Muscle layer of colon (tissue), 2 donors: ENCODE results near the gene RAD21L1.

Experiments
- H3K27ac ChIP-seq: one replicate; pipeline ENCODE4 v1.7.0; 2013; ENCODE audit warnings: low read depth, mild to moderate bottlenecking, low read length, moderate library complexity
- H3K27me3 ChIP-seq, 2 donors: one replicate each; pipeline ENCODE4 v1.7.0; 2013; ENCODE audit warnings: low read length in 2 of 2, mild to moderate bottlenecking in 2 of 2; ENCODE audit not compliant: insufficient read depth in 2 of 2, control insufficient read depth in 1 of 2
- H3K36me3 ChIP-seq: one replicate; pipeline ENCODE4 v1.7.0; 2013; ENCODE audit warnings: mild to moderate bottlenecking, low read length; ENCODE audit not compliant: insufficient read depth
- H3K4me1 ChIP-seq: one replicate; pipeline ENCODE4 v1.7.0; 2013; ENCODE audit warnings: mild to moderate bottlenecking, low read length; ENCODE audit not compliant: insufficient read depth
- H3K4me3 ChIP-seq, 2 donors: one replicate each; pipeline ENCODE4 v1.7.0; 2013; ENCODE audit warnings: low read length in 2 of 2, low read depth in 1 of 2, mild to moderate bottlenecking in 1 of 2, moderate library complexity in 1 of 2
- H3K9ac ChIP-seq: one replicate; pipeline ENCODE4 v1.7.0; 2013; ENCODE audit warnings: low read length
- H3K9me3 ChIP-seq: one replicate; pipeline ENCODE4 v1.7.0; 2013; ENCODE audit warnings: mild to moderate bottlenecking, low read length
- donor health status: abdominal sarcoma.
- donor health status: Adenocarcinoma of cecum.

The RAD21L1 gene

GRCh38 chr20:1300083-1300840 is 74.4 kb downstream of the RAD21L1 start:
- H3K27me3 ChIP-seq = no peaks in the 10 kb centered on the region
- peaks cover 23% of the 10 kb centered on the region for H3K36me3 ChIP-seq
- H3K9ac ChIP-seq = no peak overlapping the region

GRCh38 chr20:1301031-1301529 is 75.2 kb downstream of the RAD21L1 start:
- peaks cover 23% of the 10 kb centered on the region for H3K36me3 ChIP-seq
- H3K9me3 ChIP-seq = no peaks in the 10 kb centered on the region
- H3K4me3 ChIP-seq = no peak overlapping the region
- H3K9ac ChIP-seq = no peak overlapping the region
- no peak overlapping the region for H3K27ac ChIP-seq
- H3K4me1 ChIP-seq = no peaks in the 10 kb centered on the region
- H3K27me3 ChIP-seq = no peaks in the 10 kb centered on the region

More at GRCh38 chr20:1300083-1300840, 74.4 kb downstream of the RAD21L1 start:
- Histone ChIP-seq H3K9me3 (no peaks in the 10 kb centered on the region), H3K4me1 (no peaks in the 10 kb centered on the region), H3K4me3 (no peak overlapping the region), H3K27ac (no peak overlapping the region)

- Histone ChIP-seq H3K9me3 (no peaks in the 10 kb centered on the region), H3K4me1 (no peaks in the 10 kb centered on the region), H3K4me3 (no peak overlapping the region), H3K27ac (no peak overlapping the region), H3K36me3 (peaks cover 6% of the 10 kb centered on the region), H3K27me3 (no peaks in the 10 kb centered on the region), H3K9ac (no peak overlapping the region)
Observed at GRCh38 chr20:1302685-1303541, 77.1 kb downstream of the RAD21L1 start.

- Histone ChIP-seq H3K27ac (no peak overlapping the region), H3K4me1 (no peaks in the 10 kb centered on the region), H3K36me3 (peaks cover 6% of the 10 kb centered on the region), H3K9ac (no peak overlapping the region), H3K9me3 (no peaks in the 10 kb centered on the region), H3K4me3 (no peak overlapping the region), H3K27me3 (no peaks in the 10 kb centered on the region)
Observed at GRCh38 chr20:1304710-1305515, 79.1 kb downstream of the RAD21L1 start.
